Coronary artery (tissue), 2 donors: Measurements from ENCODE around the gene DLG2.

Source experiments
- DNase-seq: peaks from one replicate; pipeline ENCODE4 v3.0.0-alpha.2; 2017; ENCODE audit warnings: low spot score
- H3K27ac ChIP-seq, 2 donors: fragments of 200-600 bp; sonication (generic); one replicate each; pipeline ENCODE4 v1.5.1; 2016 to 2019
- H3K4me3 ChIP-seq: fragments of 200-600 bp; sonication (generic); 2 replicates; pipeline ENCODE4 v1.5.1; 2016; ENCODE audit warnings: mild to moderate bottlenecking, moderate library complexity
- CTCF ChIP-seq: fragments of 200-600 bp; sonication (generic); IDR thresholded peaks from one replicate; pipeline ENCODE4 v1.5.1; 2019; ENCODE audit warnings: antibody characterized with exemption

DLG2 gene

GRCh38 chr11:84671325-84671999, 955.7 kb downstream of the DLG2 start:
- no peak for DNase-seq
- TF ChIP-seq CTCF = no peak
- Histone ChIP-seq H3K27ac (no peak overlapping the region), H3K4me3 (no peak overlapping the region)

GRCh38 chr11:84663731-84664130, 963.4 kb downstream of the DLG2 start:
- TF ChIP-seq CTCF = no peak
- DNase-seq = no peak
- Histone ChIP-seq H3K4me3 (no peak overlapping the region), H3K27ac (no peak overlapping the region)

GRCh38 chr11:84660257-84660977, 966.7 kb downstream of the DLG2 start:
- DNase-seq = no peak
- no peak for TF ChIP-seq CTCF
- no peak overlapping the region for H3K27ac ChIP-seq
- no peak overlapping the region for H3K4me3 ChIP-seq

- no peak overlapping the region for H3K4me3 ChIP-seq
- no peak for DNase-seq
- no peak for TF ChIP-seq CTCF
- H3K27ac ChIP-seq = no peak overlapping the region
Observed at GRCh38 chr11:84655712-84656111, 971.4 kb downstream of the DLG2 start.

GRCh38 chr11:84648471-84648870, 978.7 kb downstream of the DLG2 start:
- TF ChIP-seq CTCF = no peak
- no peak for DNase-seq
- H3K4me3 ChIP-seq = no peak overlapping the region
- no peak overlapping the region for H3K27ac ChIP-seq

- Histone ChIP-seq H3K27ac (no peak overlapping the region), H3K4me3 (no peak overlapping the region)
- DNase-seq = no peak
- no peak for TF ChIP-seq CTCF
Observed at GRCh38 chr11:84645988-84646694, 981.0 kb downstream of the DLG2 start.
